ENCODE data around the gene SLC7A7.
"Not testable (repeated sequence)": the region's sequence is repeated elsewhere in the genome, so short reads cannot be mapped to it uniquely, and the experiment has no call there.

The SLC7A7 gene

DNA sequence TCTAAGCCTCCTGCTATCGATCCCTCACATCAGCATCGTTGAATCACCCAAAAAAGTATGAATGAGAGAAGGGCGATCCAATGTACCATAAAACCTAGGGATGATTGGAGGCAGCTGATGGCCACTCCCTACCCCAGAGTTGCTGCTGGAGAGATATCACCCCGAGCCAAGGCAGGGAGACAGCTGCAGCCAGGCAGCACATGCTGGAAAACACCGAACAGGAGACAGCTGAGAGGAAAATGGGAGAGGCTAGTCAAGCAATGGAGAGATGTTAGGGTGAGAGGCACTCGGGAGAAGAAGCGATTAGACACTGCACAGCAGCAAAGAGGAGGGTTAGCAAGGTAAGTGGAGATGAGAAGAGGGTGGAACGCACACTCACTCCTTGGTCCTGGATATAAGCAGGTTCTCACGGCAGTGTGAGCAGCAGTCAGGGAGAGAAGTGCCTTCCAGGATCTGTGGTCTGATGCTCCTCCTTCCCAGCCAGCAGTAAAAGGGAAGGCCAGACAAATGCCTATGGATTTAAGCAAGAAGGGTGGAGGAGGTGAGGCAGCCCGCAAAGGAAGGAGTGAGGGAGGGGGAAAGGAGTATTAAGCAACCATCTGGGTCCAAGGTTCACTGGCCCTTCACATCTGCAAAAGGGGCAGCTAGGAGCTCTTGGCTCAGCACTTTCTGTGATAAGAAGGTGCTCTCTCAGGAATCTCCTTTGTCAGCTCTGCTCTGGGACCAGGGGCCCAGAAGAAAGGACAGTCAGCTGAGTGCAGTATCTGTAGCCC is at the start of gene SLC7A7:
Gene SLC7A7, minus strand, starts transcription at position 495 of the 773 bp plus-strand sequence. CDS start 2,037 bp downstream, outside the sequence.
- no peak for DNase-seq

- no peak for DNase-seq
Observed at GRCh38 chr14:22864979-22865378, 49.7 kb upstream of the SLC7A7 start.

DNA sequence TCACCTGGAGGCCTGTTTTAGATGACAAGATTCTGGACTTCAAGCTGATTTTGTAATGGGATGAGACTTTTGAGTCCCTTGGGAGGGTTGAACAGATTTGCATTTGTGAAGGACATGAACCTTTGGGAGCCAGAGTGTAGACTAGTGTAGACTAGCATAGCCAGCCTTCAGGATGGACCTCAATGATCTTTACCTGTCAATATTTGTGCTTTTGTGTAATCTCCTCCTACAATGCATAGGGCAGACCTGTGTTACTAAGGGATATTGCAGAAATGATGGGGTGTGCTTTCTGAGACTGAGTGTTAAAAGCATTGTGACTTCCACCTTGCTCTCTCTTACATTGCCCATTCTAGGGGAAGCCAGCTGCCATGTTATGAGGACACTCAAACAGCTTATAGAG is 46.4 kb upstream of the SLC7A7 start:
- no peak for DNase-seq

- not testable (repeated sequence) for DNase-seq
Observed at GRCh38 chr14:22860377-22860776, 45.1 kb upstream of the SLC7A7 start.

- DNase-seq: no peak
Observed at GRCh38 chr14:22856428-22856827, 41.2 kb upstream of the SLC7A7 start.

- no peak for DNase-seq
Observed at GRCh38 chr14:22854963-22855724, 39.9 kb upstream of the SLC7A7 start.

- DNase-seq: not testable (repeated sequence)
Observed at GRCh38 chr14:22854296-22854695, 39.1 kb upstream of the SLC7A7 start.

- DNase-seq: peak; percentile 98 to 99
Observed at GRCh38 chr14:22852940-22853767, 37.9 kb upstream of the SLC7A7 start.

DNA sequence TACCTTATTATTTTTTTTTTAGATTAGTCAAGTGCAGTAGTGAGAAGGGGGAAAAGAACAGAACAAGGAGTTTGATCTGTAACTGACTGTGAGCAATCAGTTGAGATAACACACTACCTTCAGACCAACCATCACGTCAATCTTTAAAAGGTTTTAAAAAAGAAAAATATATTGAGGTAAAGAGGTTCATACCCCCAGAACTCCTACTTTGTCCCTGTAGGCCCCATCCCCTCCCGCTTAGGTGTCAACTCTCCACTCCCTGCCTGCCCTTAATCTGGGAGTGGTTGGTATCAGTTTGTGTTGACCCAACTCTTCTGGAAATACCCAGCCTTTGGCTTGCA is 37.3 kb upstream of the SLC7A7 start:
- DNase-seq: no peak

DNA sequence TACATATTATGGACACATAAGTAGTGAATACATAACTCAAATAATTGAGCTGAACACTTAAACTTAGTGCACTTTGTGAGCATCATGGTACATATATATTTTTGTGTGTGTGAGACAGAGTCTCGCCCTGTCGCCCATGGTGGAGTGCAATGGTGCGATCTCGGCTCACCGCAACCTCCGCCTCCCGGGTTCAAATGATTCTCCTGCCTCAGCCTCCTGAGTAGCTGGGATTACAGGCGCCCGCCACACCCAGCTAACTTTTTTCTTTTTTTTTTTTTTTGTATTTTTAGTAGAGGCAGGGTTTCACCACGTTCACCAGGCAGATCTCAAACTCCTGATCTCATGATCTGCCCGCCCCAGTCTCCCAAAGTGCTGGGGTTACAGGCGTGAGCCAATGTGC is 36.9 kb upstream of the SLC7A7 start:
- DNase-seq: not testable (repeated sequence)

DNA sequence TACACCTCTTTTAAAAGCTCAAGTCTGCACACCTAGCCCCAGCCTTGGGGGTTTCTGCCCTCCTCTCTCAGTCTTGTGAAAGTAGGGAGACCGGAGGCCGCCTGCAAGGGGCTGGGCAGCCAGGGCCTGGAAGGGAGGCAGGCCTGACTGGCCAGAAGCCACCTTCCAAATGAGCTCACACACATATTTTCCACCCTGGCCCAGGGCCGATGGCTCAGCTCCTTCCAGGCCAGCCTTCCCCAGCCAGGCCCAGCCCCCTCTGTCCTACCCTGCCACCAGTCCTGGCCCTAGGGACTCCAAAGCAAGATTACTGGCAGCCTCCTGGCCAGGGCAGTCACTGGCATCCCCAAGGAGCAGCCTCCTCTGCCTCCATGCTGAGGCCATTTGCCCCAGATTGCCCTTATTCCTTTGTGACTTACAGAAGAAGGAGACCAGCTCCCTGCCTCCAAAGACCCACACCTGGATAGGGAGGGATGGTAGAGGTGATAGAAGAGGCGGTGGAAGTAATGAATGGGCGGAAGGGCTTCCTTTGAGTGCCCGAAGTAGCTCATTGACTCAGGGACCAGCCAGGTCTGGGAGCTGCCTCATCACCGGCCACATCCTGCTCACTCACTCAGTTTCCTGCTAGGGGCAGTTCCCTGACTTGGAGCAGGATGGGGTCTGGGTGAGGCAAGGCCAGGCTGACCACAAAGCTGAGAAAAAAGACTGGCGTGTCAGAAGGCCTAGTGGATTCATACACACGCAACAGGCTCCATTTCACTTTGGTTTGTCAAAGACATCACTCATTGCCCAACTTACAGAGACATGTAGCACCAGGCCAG is 35.9 kb upstream of the SLC7A7 start:
- DNase-seq: no peak

- DNase-seq: no peak
Observed at GRCh38 chr14:22849212-22849819, 34.1 kb upstream of the SLC7A7 start.

GRCh38 chr14:22848351-22849164 is 33.3 kb upstream of the SLC7A7 start:
- DNase-seq: no peak

DNA sequence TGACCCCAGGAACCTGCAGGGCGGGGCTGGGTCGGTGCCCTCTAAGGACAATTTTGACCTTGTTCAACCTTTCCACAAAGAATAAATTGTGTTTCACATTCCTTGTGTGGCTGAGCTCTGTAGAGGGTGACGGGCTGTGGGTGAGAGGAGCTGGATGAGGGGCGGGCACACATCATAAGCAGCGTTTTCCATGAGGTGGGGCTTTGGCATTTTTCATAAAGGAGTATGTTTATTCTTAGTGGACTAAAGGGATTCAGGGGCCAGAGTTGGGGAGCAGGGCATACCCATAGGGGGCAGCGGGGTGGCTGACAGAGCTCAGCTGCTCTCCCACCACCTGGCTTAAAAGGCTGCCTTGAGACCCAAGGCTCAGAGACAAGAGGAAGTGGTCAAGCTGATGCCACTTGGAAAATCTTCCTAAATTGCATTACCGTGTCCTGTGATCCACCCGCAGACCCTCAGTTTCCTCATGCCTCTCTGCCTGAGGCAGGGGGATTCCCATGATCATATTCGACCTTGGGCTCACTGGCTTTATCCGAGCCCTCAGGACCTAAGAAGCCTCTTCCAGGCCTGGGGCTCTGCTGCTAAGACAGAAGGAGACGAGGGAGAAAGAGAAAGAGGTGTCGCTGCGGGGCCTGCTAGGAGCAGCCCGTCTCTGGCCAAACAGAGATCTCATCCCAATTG is 32.6 kb upstream of the SLC7A7 start:
- no peak for DNase-seq

- DNase-seq: no peak
Observed at GRCh38 chr14:22846811-22847307, 31.6 kb upstream of the SLC7A7 start.

DNA sequence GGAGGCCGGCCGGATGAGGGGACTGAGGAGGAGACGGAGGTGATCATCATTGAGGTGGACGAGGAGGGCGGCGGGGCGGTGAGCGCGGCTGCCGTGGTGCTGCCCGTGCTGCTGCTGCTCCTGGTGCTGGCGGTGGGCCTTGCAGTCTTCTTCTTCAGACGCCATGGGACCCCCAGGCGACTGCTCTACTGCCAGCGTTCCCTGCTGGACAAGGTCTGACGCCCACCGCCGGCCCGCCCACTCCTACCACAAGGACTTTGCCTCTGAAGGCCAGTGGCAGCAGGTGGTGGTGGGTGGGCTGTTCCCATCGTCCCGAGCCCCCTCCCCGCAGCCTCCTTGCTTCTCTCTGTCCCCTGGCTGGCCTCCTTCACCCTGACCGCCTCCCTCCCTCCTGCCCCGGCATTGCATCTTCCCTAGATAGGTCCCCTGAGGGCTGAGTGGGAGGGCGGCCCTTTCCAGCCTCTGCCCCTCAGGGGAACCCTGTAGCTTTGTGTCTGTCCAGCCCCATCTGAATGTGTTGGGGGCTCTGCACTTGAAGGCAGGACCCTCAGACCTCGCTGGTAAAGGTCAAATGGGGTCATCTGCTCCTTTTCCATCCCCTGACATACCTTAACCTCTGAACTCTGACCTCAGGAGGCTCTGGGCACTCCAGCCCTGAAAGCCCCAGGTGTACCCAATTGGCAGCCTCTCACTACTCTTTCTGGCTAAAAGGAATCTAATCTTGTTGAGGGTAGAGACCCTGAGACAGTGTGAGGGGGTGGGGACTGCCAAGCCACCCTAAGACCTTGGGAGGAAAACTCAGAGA is 30.8 kb upstream of the SLC7A7 start:
- DNase-seq: no peak

DNA sequence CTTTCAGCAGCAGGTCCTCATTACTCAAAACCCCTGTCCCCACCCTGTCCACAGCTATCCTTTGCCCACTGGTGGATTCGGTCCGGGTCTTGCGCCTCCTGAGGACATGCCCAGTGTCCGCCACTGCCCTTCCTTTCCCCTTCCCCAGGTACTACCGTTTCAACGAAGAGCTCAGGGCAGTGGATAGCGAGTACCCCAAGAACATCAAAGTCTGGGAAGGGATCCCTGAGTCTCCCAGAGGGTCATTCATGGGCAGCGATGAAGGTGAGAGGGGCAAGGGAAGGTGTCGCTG is 29.8 kb upstream of the SLC7A7 start:
- no peak for DNase-seq

GRCh38 chr14:22844221-22845102 is 29.2 kb upstream of the SLC7A7 start:
- no peak for DNase-seq
